Measurements from ENCODE around the gene NECTIN4. TPM values are rescaled to one million over a fixed set of nuclear protein-coding genes. Genes with fewer than 3 reads are reported as not detected.
A peak's percentile ranks its signal among the peaks of the same experiment; 100 is the strongest.

Gene NECTIN4
- total RNA-seq, 4 donors from 2014 or later = 52.7 to 161 (median 96.2) TPM

GRCh38 chr1:161044535-161044907 is 44.8 kb downstream of the NECTIN4 start:
- intact Hi-C loops (cut with DNase I) = no loop called here
- TF ChIP-seq CTCF (IDR thresholded peaks at IDR 0.05) (no peak), POLR2A (IDR thresholded peaks at IDR 0.05) (no peak)
- DNase-seq = no peak
- peaks cover 7 to 43% (median 11%) of the 10 kb centered on the region in 3 donors for H3K4me1 ChIP-seq
- H3K27ac ChIP-seq = peak overlapping the region; percentile 94 to 99 (median 96)
- peaks cover 24 to 59% (median 29%) of the 10 kb centered on the region in 3 donors for H3K36me3 ChIP-seq
- H3K4me3 ChIP-seq = peak overlapping the region; percentile 78 to 97 (median 86)
- H3K27me3 ChIP-seq = no peaks in the 10 kb centered on the region
- H3K9me3 ChIP-seq = no peaks in the 10 kb centered on the region

GRCh38 chr1:161039546-161039945 is 49.8 kb downstream of the NECTIN4 start:
- peaks cover 14 to 48% (median 16%) of the 10 kb centered on the region in 3 donors for H3K4me1 ChIP-seq
- H3K9me3 ChIP-seq = no peaks in the 10 kb centered on the region
- H3K27ac ChIP-seq = peak overlapping the region in 2 of 4 donors; percentile 87 to 91
- WGBS, 2 donors = 93 to 100% methylated on average over 1 to 3 of the region's 5 CpGs
- no peak overlapping the region for H3K4me3 ChIP-seq
- peaks cover 26 to 45% (median 28%) of the 10 kb centered on the region in 3 donors for H3K36me3 ChIP-seq
- intact Hi-C loops (cut with DNase I) = loop anchor here (10.0 kb wide), 1 partner anchor 55 kb away; the partner anchor contains the start of gene KLHDC9
- TF ChIP-seq CTCF (IDR thresholded peaks at IDR 0.05) (no peak), POLR2A (IDR thresholded peaks at IDR 0.05) (no peak)
- no peaks in the 10 kb centered on the region for H3K27me3 ChIP-seq
- DNase-seq = no peak

GRCh38 chr1:161039154-161039545 is 50.2 kb downstream of the NECTIN4 start:
- H3K27me3 ChIP-seq = no peaks in the 10 kb centered on the region
- H3K9me3 ChIP-seq = no peaks in the 10 kb centered on the region
- intact Hi-C loops (cut with DNase I) = loop anchor here (10.0 kb wide), 1 partner anchor 56 kb away; the partner anchor contains the start of gene KLHDC9
- peaks cover 26 to 45% (median 28%) of the 10 kb centered on the region in 3 donors for H3K36me3 ChIP-seq
- H3K4me3 ChIP-seq = peak overlapping the region; percentile 61 to 84 (median 78)
- peak overlapping the region; percentile 77 to 91 (median 85) for H3K27ac ChIP-seq
- peaks cover 10 to 44% (median 13%) of the 10 kb centered on the region in 3 donors for H3K4me1 ChIP-seq
- no peak for DNase-seq
- TF ChIP-seq CTCF (IDR thresholded peaks at IDR 0.05) (no peak), POLR2A (IDR thresholded peaks at IDR 0.05) (no peak)
- 3 to 26% methylated on average over 2 to 3 of the region's 3 CpGs for WGBS, 2 donors

- peak within 1 kb of the TSS; percentile 61 to 84 (median 78) for H3K4me3 ChIP-seq
- no peaks in the 10 kb centered on the region for H3K27me3 ChIP-seq
- H3K9me3 ChIP-seq = no peaks in the 10 kb centered on the region
- DNase-seq = no peak
- H3K4me1 ChIP-seq = peaks cover 5 to 39% (median 8%) of the 10 kb centered on the region in 3 donors
- intact Hi-C loops (cut with DNase I) = loop anchor here (10.0 kb wide), 1 partner anchor 56 kb away; the partner anchor contains the start of gene KLHDC9
- TF ChIP-seq POLR2A (IDR thresholded peaks at IDR 0.05) (peak in 1 of 4 donors; percentile 70), CTCF (IDR thresholded peaks at IDR 0.05) (peak in 1 of 6 experiments; percentile 11)
- WGBS, 2 donors = 9 to 27% methylated on average over 6 to 7 of the region's 54 CpGs
- peaks cover 26 to 45% (median 28%) of the 10 kb centered on the region in 3 donors for H3K36me3 ChIP-seq
- peak within 1 kb of the TSS; percentile 77 to 91 (median 85) for H3K27ac ChIP-seq
These were observed 50.7 kb downstream of the NECTIN4 start, which contains the start of gene TSTD1 for GRCh38 chr1:161038523-161039153. TSS of gene TSTD1 (minus strand) at chr1:161038964. CDS start at chr1:161038889, 75 bp downstream.

All from esophagus squamous epithelium (tissue), 5 donors.